H9 (cell line): ENCODE results near the gene TACC2. TPM values are rescaled to one million over a fixed set of nuclear protein-coding genes. Genes with fewer than 3 reads are reported as not detected.
A peak's percentile ranks its signal among the peaks of the same experiment; 100 is the strongest.

Source experiments
- DNase-seq: peaks from one replicate; pipeline ENCODE4 v3.0.0-alpha.2; 2017
- H2AFZ ChIP-seq: one replicate; pipeline ENCODE4 v1.6.1; 2013; ENCODE audit warnings: mild to moderate bottlenecking, low read length, control low read depth, moderate library complexity
- H2AK5ac ChIP-seq: 2 replicates; pipeline ENCODE4 v1.6.1; 2013; ENCODE audit warnings: low read length, control low read depth, mixed read lengths; ENCODE audit not compliant: insufficient read length
- H2BK120ac ChIP-seq: one replicate; pipeline ENCODE4 v1.6.1; 2013; ENCODE audit warnings: low read depth, mild to moderate bottlenecking, low read length, control low read depth, inconsistent platforms; ENCODE audit not compliant: poor library complexity, severe bottlenecking
- H2BK12ac ChIP-seq: 2 replicates; pipeline ENCODE4 v1.6.1; 2013; ENCODE audit warnings: low read length, control low read depth, mixed read lengths, low read depth; ENCODE audit not compliant: insufficient read length
- H2BK15ac ChIP-seq: 2 replicates; pipeline ENCODE4 v1.6.1; 2013; ENCODE audit warnings: low read depth, low read length, control low read depth
- H2BK20ac ChIP-seq: one replicate; pipeline ENCODE4 v1.6.1; 2013; ENCODE audit warnings: low read depth, mild to moderate bottlenecking, low read length, control low read depth, inconsistent platforms; ENCODE audit not compliant: poor library complexity, severe bottlenecking
- H2BK5ac ChIP-seq: 2 replicates; pipeline ENCODE4 v1.6.1; 2013; ENCODE audit warnings: low read length, control low read depth, mixed read lengths; ENCODE audit not compliant: insufficient read length
- H3K14ac ChIP-seq: 2 replicates; pipeline ENCODE4 v1.6.1; 2013; ENCODE audit warnings: low read length, control low read depth; ENCODE audit not compliant: insufficient read depth
- H3K18ac ChIP-seq: 2 replicates; pipeline ENCODE4 v1.6.1; 2013; ENCODE audit warnings: low read depth, mild to moderate bottlenecking, mixed read lengths, low read length, control low read depth; ENCODE audit not compliant: insufficient read length
- H3K23ac ChIP-seq: 2 replicates; pipeline ENCODE4 v1.6.1; 2013; ENCODE audit warnings: low read length, control low read depth, mixed read lengths, low read depth; ENCODE audit not compliant: insufficient read length
- H3K23me2 ChIP-seq: 2 replicates; pipeline ENCODE4 v1.6.1; 2013; ENCODE audit warnings: low read depth, mild to moderate bottlenecking, mixed read lengths, low read length, control low read depth; ENCODE audit not compliant: insufficient read length, poor library complexity, severe bottlenecking
- H3K27ac ChIP-seq: 2 replicates; pipeline ENCODE4 v1.5.1; 2013; ENCODE audit warnings: low read length, control low read depth, mixed read lengths, low read depth; ENCODE audit not compliant: insufficient read length
- H3K27me3 ChIP-seq: 2 replicates; pipeline ENCODE4 v1.6.1; 2013; ENCODE audit warnings: low read length, control low read depth, inconsistent platforms; ENCODE audit not compliant: insufficient read depth
- H3K4ac ChIP-seq: 2 replicates; pipeline ENCODE4 v1.6.1; 2013; ENCODE audit warnings: low read depth, mild to moderate bottlenecking, control low read depth, inconsistent platforms, low read length, moderate library complexity
- H3K4me1 ChIP-seq: 2 replicates; pipeline ENCODE4 v1.6.1; 2013; ENCODE audit warnings: low read length, control low read depth, inconsistent platforms; ENCODE audit not compliant: insufficient read depth
- H3K4me2 ChIP-seq: 2 replicates; pipeline ENCODE4 v1.6.1; 2013; ENCODE audit warnings: low read length, control low read depth, mixed read lengths; ENCODE audit not compliant: insufficient read length, insufficient read depth
- H3K56ac ChIP-seq: 2 replicates; pipeline ENCODE4 v1.6.1; 2013; ENCODE audit warnings: low read depth, mild to moderate bottlenecking, mixed read lengths, low read length, control low read depth; ENCODE audit not compliant: insufficient read length
- H3K79me1 ChIP-seq: 2 replicates; pipeline ENCODE4 v1.6.1; 2013; ENCODE audit warnings: low read depth, mild to moderate bottlenecking, moderate library complexity, low read length, control low read depth, inconsistent platforms; ENCODE audit not compliant: insufficient read depth, poor library complexity, severe bottlenecking
- H3K79me2 ChIP-seq: 2 replicates; pipeline ENCODE4 v1.6.1; 2013; ENCODE audit warnings: low read length, control low read depth, inconsistent platforms; ENCODE audit not compliant: insufficient read depth
- H3K9ac ChIP-seq: 2 replicates; pipeline ENCODE4 v1.6.1; 2013; ENCODE audit warnings: low read length, control low read depth, mixed read lengths; ENCODE audit not compliant: insufficient read length; ENCODE audit errors: extremely low read depth
- H3K9me3 ChIP-seq: one replicate; pipeline ENCODE4 v1.6.1; 2013; ENCODE audit warnings: low read depth, low read length, inconsistent platforms; ENCODE audit not compliant: control insufficient read depth
- H3T11ph ChIP-seq: one replicate; pipeline ENCODE4 v1.6.1; 2013; ENCODE audit warnings: mild to moderate bottlenecking, low read length, control low read depth, inconsistent platforms
- H4K20me1 ChIP-seq: one replicate; pipeline ENCODE4 v1.6.1; 2013; ENCODE audit not compliant: control insufficient read depth, insufficient read length, insufficient read depth
- H4K5ac ChIP-seq: 2 replicates; pipeline ENCODE4 v1.6.1; 2013; ENCODE audit warnings: low read depth, mild to moderate bottlenecking, mixed read lengths, low read length, control low read depth; ENCODE audit not compliant: insufficient read length
- H4K8ac ChIP-seq: replicated peaks from 2 replicates; pipeline ENCODE4 v1.6.1; 2013; ENCODE audit warnings: low read length, control low read depth, mixed read lengths, low read depth; ENCODE audit not compliant: insufficient read length
- H4K91ac ChIP-seq: 2 replicates; pipeline ENCODE4 v1.6.1; 2013; ENCODE audit warnings: low read depth, mild to moderate bottlenecking, moderate library complexity, mixed read lengths, low read length, control low read depth; ENCODE audit not compliant: insufficient read length
- H3K27ac Mint-ChIP-seq, 3 experiments: 2 replicates in 2 of 3; 3 replicates in 1 of 3; pipeline ENCODE4 v1.8.0; 2020 to 2021; ENCODE audit warnings: mixed read lengths in 3 of 3, mild to moderate bottlenecking in 1 of 3, moderate library complexity in 1 of 3
- H3K27me3 Mint-ChIP-seq: 2 replicates; pipeline ENCODE4 v1.8.0; 2021; ENCODE audit warnings: low read depth, mild to moderate bottlenecking, moderate library complexity, mixed read lengths
- H3K36me3 Mint-ChIP-seq, 3 experiments: 2 replicates in 2 of 3; 3 replicates in 1 of 3; pipeline ENCODE4 v1.8.0; 2020 to 2021; ENCODE audit warnings: low read depth in 3 of 3, mixed read lengths in 3 of 3; ENCODE audit not compliant: insufficient read depth in 1 of 3
- H3K4me1 Mint-ChIP-seq, 2 experiments: 2 replicates each; pipeline ENCODE4 v1.8.0; 2020; ENCODE audit warnings: mixed read lengths in 2 of 2
- H3K4me3 Mint-ChIP-seq, 2 experiments: 2 replicates in 1 of 2; 3 replicates in 1 of 2; pipeline ENCODE4 v1.8.0; 2020 to 2021; ENCODE audit warnings: mild to moderate bottlenecking in 2 of 2, mixed read lengths in 2 of 2, moderate library complexity in 1 of 2
- H3K9me3 Mint-ChIP-seq, 2 experiments: 2 replicates in 1 of 2; 3 replicates in 1 of 2; pipeline ENCODE4 v1.8.0; 2020; ENCODE audit warnings: mild to moderate bottlenecking in 2 of 2, mixed read lengths in 2 of 2, moderate library complexity in 1 of 2
- WGBS: extraction: QIAGEN DNeasy Blood & Tissue Kit; methylation state at CpG from one replicate; pipeline ENCODE4 v1.1.7; 2013; ENCODE audit warnings: missing lambda C conversion rate, low lambda C conversion rate, mixed read lengths; ENCODE audit not compliant: insufficient read length; ENCODE audit errors: extremely low coverage; 5-methylcytosine and 5-hydroxymethylcytosine counted together
- total RNA-seq: library from RNA; stranded (reverse); gene quantifications from 2 replicates; pipeline ENCODE4 v1.2.1, GENCODE V29; 2021
- TF ChIP-seq, protein P1 (sequence below): fragments of 200-600 bp; sonication (generic); conservative IDR thresholded peaks from 3 replicates; pipeline ENCODE4 v1.8.0; 2021; ENCODE audit warnings: antibody characterized with exemption, mild to moderate bottlenecking

TACC2 gene
- total RNA-seq, 1 experiment from 2014 or later = 58.1 TPM

DNA sequence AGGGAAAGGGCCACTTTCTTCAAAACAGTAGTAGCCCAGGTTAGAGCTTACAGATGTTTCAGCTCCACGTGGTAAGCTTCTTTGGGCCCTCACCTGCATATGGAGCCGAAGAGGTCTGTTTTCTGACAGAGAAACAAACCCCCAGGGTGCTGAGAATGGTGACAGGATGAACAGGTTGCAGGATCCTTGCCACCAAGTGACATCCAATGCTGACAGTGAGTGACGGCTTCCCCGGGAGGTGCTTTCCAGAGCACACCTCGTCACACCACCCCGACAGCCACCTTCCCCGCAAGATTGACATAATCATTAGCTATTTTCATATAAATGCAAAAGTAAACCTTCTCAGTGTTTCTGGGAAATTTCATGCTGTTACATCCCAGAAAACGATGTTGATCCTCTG, 172.8 kb downstream of the TACC2 start:
- Histone ChIP-seq H2BK15ac (no peak overlapping the region), H3K9me3 (no peaks in the 10 kb centered on the region), H2BK120ac (no peak overlapping the region), H4K20me1 (no peaks in the 10 kb centered on the region), H4K91ac (no peak overlapping the region), H3K27ac (no peak overlapping the region), H3K56ac (no peak overlapping the region), H4K5ac (no peak overlapping the region), H3K4me1 (peaks cover 11% of the 10 kb centered on the region; the same call in 1 of the 2 replicates), H2AK5ac (no peak overlapping the region), H3K4ac (no peak overlapping the region), H3K14ac (no peak overlapping the region), H3K23ac (no peak overlapping the region), H3K4me2 (no peak overlapping the region), H2AFZ (no peak overlapping the region), H3K79me2 (peaks cover 17% of the 10 kb centered on the region; the same call in 1 of the 2 replicates), H2BK5ac (no peak overlapping the region), H2BK20ac (no peak overlapping the region), H2BK12ac (no peak overlapping the region), H3K18ac (no peak overlapping the region), H4K8ac (no peak overlapping the region), H3K79me1 (no peaks in the 10 kb centered on the region), H3K23me2 (peaks cover 16% of the 10 kb centered on the region), H3T11ph (no peak overlapping the region), H3K27me3 (no peaks in the 10 kb centered on the region; the same call in 1 of the 2 replicates), H3K9ac (no peak overlapping the region)
- Mint-ChIP-seq H3K4me1 (peaks cover 61 to 73% of the 10 kb centered on the region in 2 experiments), H3K27me3 (peaks cover 9% of the 10 kb centered on the region), H3K36me3 (peaks cover 0 to 11% (median 7%) of the 10 kb centered on the region in 3 experiments; a peak in 5 of 7 replicates), H3K9me3 (no peaks in the 10 kb centered on the region; a peak in 2 of 5 replicates), H3K27ac (peak overlapping the region in 2 of 3 experiments; percentile 61 to 94; a peak in 1 of 7 replicates), H3K4me3 (peak overlapping the region in 1 of 2 experiments; percentile 84; a peak in 3 of 5 replicates)
- DNase-seq = no peak
- no CpG with 5 or more reads among the region's 8 CpGs for WGBS
- TF ChIP-seq, protein P1, sequence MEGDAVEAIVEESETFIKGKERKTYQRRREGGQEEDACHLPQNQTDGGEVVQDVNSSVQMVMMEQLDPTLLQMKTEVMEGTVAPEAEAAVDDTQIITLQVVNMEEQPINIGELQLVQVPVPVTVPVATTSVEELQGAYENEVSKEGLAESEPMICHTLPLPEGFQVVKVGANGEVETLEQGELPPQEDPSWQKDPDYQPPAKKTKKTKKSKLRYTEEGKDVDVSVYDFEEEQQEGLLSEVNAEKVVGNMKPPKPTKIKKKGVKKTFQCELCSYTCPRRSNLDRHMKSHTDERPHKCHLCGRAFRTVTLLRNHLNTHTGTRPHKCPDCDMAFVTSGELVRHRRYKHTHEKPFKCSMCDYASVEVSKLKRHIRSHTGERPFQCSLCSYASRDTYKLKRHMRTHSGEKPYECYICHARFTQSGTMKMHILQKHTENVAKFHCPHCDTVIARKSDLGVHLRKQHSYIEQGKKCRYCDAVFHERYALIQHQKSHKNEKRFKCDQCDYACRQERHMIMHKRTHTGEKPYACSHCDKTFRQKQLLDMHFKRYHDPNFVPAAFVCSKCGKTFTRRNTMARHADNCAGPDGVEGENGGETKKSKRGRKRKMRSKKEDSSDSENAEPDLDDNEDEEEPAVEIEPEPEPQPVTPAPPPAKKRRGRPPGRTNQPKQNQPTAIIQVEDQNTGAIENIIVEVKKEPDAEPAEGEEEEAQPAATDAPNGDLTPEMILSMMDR = no peak
